ENCODE results near the gene CCL4.
A peak's percentile ranks its signal among the peaks of the same experiment; 100 is the strongest.
"Not testable (repeated sequence)": the region's sequence is repeated elsewhere in the genome, so short reads cannot be mapped to it uniquely, and the experiment has no call there.

The CCL4 gene

GRCh38 chr17:36118477-36119353 lies 15.1 kb downstream of the CCL4 start:
- no peaks in the 10 kb centered on the region for H3K9me3 Mint-ChIP-seq (ENCODE audit: low read depth)
- H3K27me3 Mint-ChIP-seq = no peaks in the 10 kb centered on the region
- H3K4me3 Mint-ChIP-seq = no peak overlapping the region

GRCh38 chr17:36120221-36120620 lies 16.6 kb downstream of the CCL4 start:
- Mint-ChIP-seq H3K4me3 (no peak overlapping the region), H3K27me3 (no peaks in the 10 kb centered on the region), H3K9me3 (ENCODE audit: low read depth) (no peaks in the 10 kb centered on the region), H3K4me1 (ENCODE audit: low read depth) (peaks cover 2% of the 10 kb centered on the region), H3K36me3 (no peaks in the 10 kb centered on the region), H3K27ac (no peak overlapping the region)

More at GRCh38 chr17:36118477-36119353, 15.1 kb downstream of the CCL4 start:
- Mint-ChIP-seq H3K36me3 (no peaks in the 10 kb centered on the region), H3K4me1 (ENCODE audit: low read depth) (peaks cover 2% of the 10 kb centered on the region), H3K27ac (peak overlapping the region; percentile 36)

- H3K36me3 Mint-ChIP-seq; H3K27ac Mint-ChIP-seq; H3K4me3 Mint-ChIP-seq; H3K27me3 Mint-ChIP-seq; H3K4me1 Mint-ChIP-seq (ENCODE audit: low read depth); H3K9me3 Mint-ChIP-seq (ENCODE audit: low read depth): not testable (repeated sequence)
These were observed 17.5 kb downstream of the CCL4 start for GRCh38 chr17:36121099-36121498.

GRCh38 chr17:36123431-36123830 lies 19.8 kb downstream of the CCL4 start:
- H3K4me1 Mint-ChIP-seq (ENCODE audit: low read depth) = no peaks in the 10 kb centered on the region
- H3K27ac Mint-ChIP-seq = no peak overlapping the region
- H3K9me3 Mint-ChIP-seq (ENCODE audit: low read depth) = peaks cover 3% of the 10 kb centered on the region
- no peaks in the 10 kb centered on the region for H3K27me3 Mint-ChIP-seq
- H3K36me3 Mint-ChIP-seq = no peaks in the 10 kb centered on the region
- no peak overlapping the region for H3K4me3 Mint-ChIP-seq

- Mint-ChIP-seq H3K4me1 (ENCODE audit: low read depth) (no peaks in the 10 kb centered on the region), H3K9me3 (ENCODE audit: low read depth) (peaks cover 3% of the 10 kb centered on the region), H3K4me3 (no peak overlapping the region), H3K36me3 (no peaks in the 10 kb centered on the region), H3K27ac (no peak overlapping the region), H3K27me3 (peaks cover 2% of the 10 kb centered on the region)
These were observed 21.5 kb downstream of the CCL4 start for GRCh38 chr17:36124879-36125824.

- no peak overlapping the region for H3K27ac Mint-ChIP-seq
These were observed 23.7 kb downstream of the CCL4 start for GRCh38 chr17:36127199-36127893.

DNA sequence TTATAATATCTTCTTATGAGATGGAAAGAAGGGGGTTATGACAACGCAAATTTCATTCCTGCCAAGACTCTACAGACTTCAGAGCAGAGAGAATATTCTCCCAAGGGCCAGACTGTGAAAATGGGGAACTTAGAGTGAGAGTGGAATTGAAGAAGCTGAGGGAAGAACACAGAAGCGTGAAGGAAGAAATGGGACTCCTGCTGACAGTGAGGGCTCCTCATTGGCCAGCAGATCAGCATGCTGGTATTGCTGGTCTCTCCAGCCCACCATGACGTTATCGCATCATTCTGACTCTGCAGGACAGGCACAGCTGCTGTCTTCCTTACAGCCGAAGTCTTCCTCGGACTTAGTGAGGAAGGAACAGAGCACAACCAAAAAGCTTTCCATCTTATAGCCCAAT lies 24.3 kb downstream of the CCL4 start:
- Mint-ChIP-seq H3K27me3 (peaks cover 2% of the 10 kb centered on the region), H3K36me3 (no peaks in the 10 kb centered on the region), H3K4me3 (no peak overlapping the region), H3K27ac (no peak overlapping the region), H3K4me1 (ENCODE audit: low read depth) (no peaks in the 10 kb centered on the region), H3K9me3 (ENCODE audit: low read depth) (peaks cover 3% of the 10 kb centered on the region)

More at GRCh38 chr17:36127199-36127893, 23.7 kb downstream of the CCL4 start:
- Mint-ChIP-seq H3K4me1 (ENCODE audit: low read depth) (no peaks in the 10 kb centered on the region), H3K9me3 (ENCODE audit: low read depth) (peaks cover 3% of the 10 kb centered on the region), H3K4me3 (no peak overlapping the region), H3K27me3 (peaks cover 2% of the 10 kb centered on the region), H3K36me3 (no peaks in the 10 kb centered on the region)

DNA sequence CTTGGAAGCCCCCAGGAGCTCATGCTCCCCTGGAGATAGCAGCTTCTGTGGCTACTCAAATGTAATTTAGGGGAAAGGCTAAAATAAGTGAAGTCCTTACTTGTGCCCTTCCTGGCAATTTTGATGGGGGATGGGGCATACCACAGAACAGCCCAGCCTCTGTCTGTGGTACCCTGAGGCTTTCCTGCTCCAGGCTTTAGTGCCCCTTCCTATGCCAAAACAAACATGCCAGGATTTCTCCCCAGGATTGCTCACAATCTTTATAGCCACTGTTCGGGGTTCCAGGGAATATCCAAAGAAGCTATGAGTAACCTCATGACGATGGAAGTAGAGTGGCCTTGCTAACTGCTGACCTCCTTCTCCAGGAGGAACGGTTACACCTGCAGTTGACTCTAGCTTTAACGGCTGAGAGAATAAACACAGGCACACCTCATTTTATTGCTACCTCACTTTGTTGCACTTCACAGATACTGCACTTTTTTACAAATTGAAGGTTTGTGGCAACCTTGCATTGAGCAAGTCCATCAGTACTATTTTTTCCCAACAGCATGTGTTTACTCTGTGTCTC lies 24.9 kb downstream of the CCL4 start:
- Mint-ChIP-seq H3K27ac (no peak overlapping the region), H3K36me3 (no peaks in the 10 kb centered on the region), H3K4me1 (ENCODE audit: low read depth) (no peaks in the 10 kb centered on the region), H3K9me3 (ENCODE audit: low read depth) (peaks cover 3% of the 10 kb centered on the region), H3K4me3 (no peak overlapping the region), H3K27me3 (peaks cover 5% of the 10 kb centered on the region)

DNA sequence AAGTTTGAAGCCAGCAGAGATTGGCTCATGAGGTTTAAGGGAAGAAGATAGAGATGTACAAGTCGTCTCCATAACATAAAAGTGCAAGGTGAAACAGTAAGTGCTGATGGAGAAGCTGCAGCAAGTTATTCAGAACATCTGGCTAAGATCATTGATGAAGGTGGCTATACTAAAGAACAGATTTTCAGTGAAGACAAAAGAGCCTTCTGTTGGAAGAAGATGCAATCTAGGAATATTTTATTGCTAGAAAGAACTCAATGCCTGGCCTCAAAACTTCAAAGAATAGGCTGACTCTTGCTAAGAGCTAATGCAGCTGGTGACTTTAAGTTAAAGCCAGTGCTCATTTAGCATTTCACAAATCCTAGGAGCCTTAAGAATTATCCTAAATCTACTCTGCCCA lies 26.0 kb downstream of the CCL4 start:
- peaks cover 3% of the 10 kb centered on the region for H3K9me3 Mint-ChIP-seq (ENCODE audit: low read depth)
- H3K4me3 Mint-ChIP-seq = no peak overlapping the region
- H3K4me1 Mint-ChIP-seq (ENCODE audit: low read depth) = no peaks in the 10 kb centered on the region
- peaks cover 5% of the 10 kb centered on the region for H3K27me3 Mint-ChIP-seq
- H3K36me3 Mint-ChIP-seq = no peaks in the 10 kb centered on the region
- H3K27ac Mint-ChIP-seq = no peak overlapping the region

DNA sequence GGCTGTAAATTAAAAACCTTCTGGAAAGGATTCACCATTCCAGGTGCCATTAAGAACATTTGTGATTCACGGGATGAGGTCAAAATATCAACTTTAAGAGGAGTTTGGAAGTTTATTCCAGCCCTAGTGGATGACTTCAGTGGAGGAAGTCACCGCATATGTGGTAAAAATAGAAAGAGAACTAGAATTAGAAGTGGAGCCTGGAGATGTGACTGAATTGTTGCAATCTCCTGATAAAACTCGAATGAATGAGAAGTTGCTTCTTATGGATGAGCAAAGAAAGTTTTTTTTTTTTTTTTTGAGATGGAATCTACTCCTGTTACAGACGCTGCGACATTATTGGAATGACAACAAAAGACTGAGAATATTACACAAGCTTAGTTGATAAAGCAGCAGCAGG lies 26.7 kb downstream of the CCL4 start:
- Mint-ChIP-seq H3K9me3 (ENCODE audit: low read depth) (peaks cover 3% of the 10 kb centered on the region), H3K4me1 (ENCODE audit: low read depth) (no peaks in the 10 kb centered on the region), H3K4me3 (no peak overlapping the region), H3K27ac (no peak overlapping the region), H3K27me3 (peaks cover 5% of the 10 kb centered on the region), H3K36me3 (no peaks in the 10 kb centered on the region)

- Mint-ChIP-seq H3K27ac (no peak overlapping the region), H3K36me3 (no peaks in the 10 kb centered on the region), H3K4me3 (no peak overlapping the region), H3K9me3 (ENCODE audit: low read depth) (no peaks in the 10 kb centered on the region), H3K4me1 (ENCODE audit: low read depth) (no peaks in the 10 kb centered on the region), H3K27me3 (peaks cover 5% of the 10 kb centered on the region)
These were observed 27.8 kb downstream of the CCL4 start for GRCh38 chr17:36131421-36131820.

GRCh38 chr17:36131931-36132330 lies 28.3 kb downstream of the CCL4 start:
- Mint-ChIP-seq H3K36me3 (no peaks in the 10 kb centered on the region), H3K4me3 (no peak overlapping the region), H3K4me1 (ENCODE audit: low read depth) (no peaks in the 10 kb centered on the region), H3K27me3 (peaks cover 5% of the 10 kb centered on the region), H3K9me3 (ENCODE audit: low read depth) (no peaks in the 10 kb centered on the region), H3K27ac (no peak overlapping the region)

- peaks cover 5% of the 10 kb centered on the region for H3K27me3 Mint-ChIP-seq
- no peak overlapping the region for H3K27ac Mint-ChIP-seq
- no peaks in the 10 kb centered on the region for H3K4me1 Mint-ChIP-seq (ENCODE audit: low read depth)
- H3K9me3 Mint-ChIP-seq (ENCODE audit: low read depth) = no peaks in the 10 kb centered on the region
- H3K36me3 Mint-ChIP-seq = no peaks in the 10 kb centered on the region
- no peak overlapping the region for H3K4me3 Mint-ChIP-seq
These were observed 28.8 kb downstream of the CCL4 start for GRCh38 chr17:36132421-36132831.

DNA sequence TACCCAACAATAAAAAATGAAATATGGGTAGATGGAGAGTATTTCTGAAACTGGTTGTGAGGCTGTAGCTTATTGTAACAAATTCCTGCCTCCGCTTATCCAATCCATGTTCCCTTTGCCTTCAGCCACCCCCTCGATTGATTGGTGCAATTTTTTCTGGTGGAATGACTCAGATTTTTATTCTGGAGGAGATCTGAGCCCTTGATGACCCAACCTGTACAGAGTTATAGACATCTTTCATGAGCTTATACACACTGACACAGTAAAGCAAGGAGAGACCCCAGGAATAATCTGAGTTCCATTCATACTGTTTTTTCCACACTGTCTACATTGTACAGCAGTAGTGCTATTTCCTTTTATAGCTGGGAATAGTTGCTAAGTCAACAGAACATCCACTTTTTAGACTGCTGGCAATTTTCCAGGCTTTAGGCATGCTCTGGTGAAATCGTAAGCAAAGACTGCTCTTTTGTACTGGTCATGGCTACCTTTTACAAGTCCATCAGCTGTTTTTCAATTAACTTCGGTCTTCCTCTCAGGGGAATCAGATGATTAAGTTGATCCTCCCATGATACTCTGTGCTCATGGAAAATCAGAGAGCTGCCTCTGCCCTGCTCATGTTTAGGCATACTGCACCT lies 30.1 kb downstream of the CCL4 start:
- no peaks in the 10 kb centered on the region for H3K9me3 Mint-ChIP-seq (ENCODE audit: low read depth)
- H3K27me3 Mint-ChIP-seq = peaks cover 5% of the 10 kb centered on the region
- H3K27ac Mint-ChIP-seq = no peak overlapping the region
- no peaks in the 10 kb centered on the region for H3K4me1 Mint-ChIP-seq (ENCODE audit: low read depth)
- no peaks in the 10 kb centered on the region for H3K36me3 Mint-ChIP-seq
- H3K4me3 Mint-ChIP-seq = no peak overlapping the region
